Measurements from ENCODE around the gene NMNAT2. TPM values are rescaled to one million over a fixed set of nuclear protein-coding genes. Genes with fewer than 3 reads are reported as not detected.
A peak's percentile ranks its signal among the peaks of the same experiment; 100 is the strongest.
"Not testable (repeated sequence)": the region's sequence is repeated elsewhere in the genome, so short reads cannot be mapped to it uniquely, and the experiment has no call there.

The NMNAT2 gene
- total RNA-seq, 4 donors from 2014 or later, result 1.7 to 2.8 (median 2.4) TPM

DNA sequence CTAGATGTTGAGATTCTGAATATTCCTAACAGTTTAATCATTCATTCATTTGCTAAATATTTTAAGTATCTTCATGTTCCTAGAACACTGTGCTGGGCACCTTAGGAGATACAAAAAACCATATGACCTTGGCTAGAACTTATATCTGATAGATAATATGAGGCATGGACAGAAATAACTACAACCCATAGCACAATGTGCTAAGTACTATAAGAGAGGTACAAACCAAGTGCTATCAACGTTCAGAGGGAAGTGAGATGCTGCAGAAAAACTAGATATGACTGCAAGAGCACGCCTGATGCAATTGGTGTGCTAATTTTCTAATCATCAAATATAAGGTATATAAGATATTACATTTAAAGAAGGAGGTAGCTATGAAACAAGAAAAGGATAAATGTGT, 10.7 kb downstream of the NMNAT2 start:
- whole genome bisulfite sequencing, result 80% methylated on average over 2 of the region's 2 CpGs
- DNase-seq (ENCODE audit: extremely low spot score), result no peak
- H3K9me3 ChIP-seq, result no peaks in the 10 kb centered on the region
- no peak overlapping the region for H3K4me3 ChIP-seq
- no peaks in the 10 kb centered on the region for H3K4me1 ChIP-seq
- TF ChIP-seq CTCF (IDR thresholded peaks at IDR 0.05), result no peak
- TF ChIP-seq EP300 (IDR thresholded peaks at IDR 0.05), result no peak
- no peak for TF ChIP-seq POLR2AphosphoS5 (IDR thresholded peaks at IDR 0.05)
- no peak for TF ChIP-seq POLR2A (IDR thresholded peaks at IDR 0.05; ENCODE audit: low read depth)
- H3K36me3 ChIP-seq, result no peaks in the 10 kb centered on the region
- no peak overlapping the region for H3K27ac ChIP-seq (replicated peaks in 1 of 4)
- intact Hi-C loops (cut with DNase I), result no loop called here
- H3K27me3 ChIP-seq, result no peaks in the 10 kb centered on the region

- H3K27me3 ChIP-seq, result no peaks in the 10 kb centered on the region
- no peaks in the 10 kb centered on the region for H3K4me1 ChIP-seq
- no peak overlapping the region for H3K4me3 ChIP-seq
- H3K36me3 ChIP-seq, result no peaks in the 10 kb centered on the region
- H3K27ac ChIP-seq (replicated peaks in 1 of 4), result no peak overlapping the region
- intact Hi-C loops (cut with DNase I), result no loop called here
- H3K9me3 ChIP-seq, result no peaks in the 10 kb centered on the region
- no peak for DNase-seq (ENCODE audit: extremely low spot score)
- WGBS, result 85% methylated on average over 2 of the region's 2 CpGs
- no peak for TF ChIP-seq CTCF (IDR thresholded peaks at IDR 0.05)
- TF ChIP-seq POLR2A (IDR thresholded peaks at IDR 0.05; ENCODE audit: low read depth), result no peak
- TF ChIP-seq EP300 (IDR thresholded peaks at IDR 0.05), result no peak
- TF ChIP-seq POLR2AphosphoS5 (IDR thresholded peaks at IDR 0.05), result no peak
Observed at GRCh38 chr1:183404476-183404875, 13.7 kb downstream of the NMNAT2 start.

GRCh38 chr1:183403498-183403897, 14.7 kb downstream of the NMNAT2 start:
- no peak overlapping the region for H3K27ac ChIP-seq (replicated peaks in 1 of 4)
- no peaks in the 10 kb centered on the region for H3K36me3 ChIP-seq
- DNase-seq (ENCODE audit: extremely low spot score), result no peak
- TF ChIP-seq CTCF (IDR thresholded peaks at IDR 0.05), result no peak
- TF ChIP-seq POLR2A (IDR thresholded peaks at IDR 0.05; ENCODE audit: low read depth), result no peak
- TF ChIP-seq POLR2AphosphoS5 (IDR thresholded peaks at IDR 0.05), result no peak
- TF ChIP-seq EP300 (IDR thresholded peaks at IDR 0.05), result no peak
- intact Hi-C loops (cut with DNase I), result no loop called here
- no peaks in the 10 kb centered on the region for H3K4me1 ChIP-seq
- H3K27me3 ChIP-seq, result no peaks in the 10 kb centered on the region
- H3K4me3 ChIP-seq, result no peak overlapping the region
- H3K9me3 ChIP-seq, result no peaks in the 10 kb centered on the region
- WGBS, result 67% methylated on average over 3 of the region's 3 CpGs

- H3K4me1 ChIP-seq; H3K27me3 ChIP-seq; H3K27ac ChIP-seq (replicated peaks in 1 of 4); H3K9me3 ChIP-seq; intact Hi-C loops (cut with DNase I); H3K4me3 ChIP-seq; DNase-seq (ENCODE audit: extremely low spot score); H3K36me3 ChIP-seq: not testable (repeated sequence)
- 67% methylated on average over 1 of the region's 1 CpG for WGBS
Observed at GRCh38 chr1:183401565-183401964, 16.6 kb downstream of the NMNAT2 start.

DNA sequence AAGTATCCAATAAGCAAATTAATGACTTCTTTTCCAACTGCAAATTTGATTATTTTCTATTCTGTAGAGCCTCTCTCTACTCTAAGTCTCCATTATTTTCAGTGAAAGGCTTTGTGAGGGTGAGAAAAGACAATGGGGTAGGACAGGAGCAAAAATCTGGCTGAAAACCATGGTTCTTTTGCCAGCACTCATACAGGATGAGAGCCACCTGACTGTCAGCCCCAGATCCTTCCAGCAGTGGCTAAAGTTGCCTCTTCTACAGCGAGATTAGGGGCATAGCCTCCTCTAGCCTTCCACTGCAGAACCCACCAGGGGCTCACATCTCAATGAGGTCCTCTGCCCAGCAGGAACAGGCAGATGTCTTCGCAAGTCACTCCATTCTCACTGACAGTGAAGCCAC, 23.7 kb downstream of the NMNAT2 start:
- 80% methylated on average over 2 of the region's 2 CpGs for WGBS
- Histone ChIP-seq H3K27ac (replicated peaks in 1 of 4) (no peak overlapping the region), H3K9me3 (no peaks in the 10 kb centered on the region), H3K4me3 (no peak overlapping the region), H3K36me3 (no peaks in the 10 kb centered on the region), H3K4me1 (peaks cover 0 to 3% (median 0%) of the 10 kb centered on the region in 4 donors), H3K27me3 (no peaks in the 10 kb centered on the region)
- intact Hi-C loops (cut with DNase I), result no loop called here
- DNase-seq (ENCODE audit: extremely low spot score), result peak; percentile 72
- TF ChIP-seq CTCF (IDR thresholded peaks at IDR 0.05) (no peak), EP300 (IDR thresholded peaks at IDR 0.05) (no peak), POLR2AphosphoS5 (IDR thresholded peaks at IDR 0.05) (no peak), POLR2A (IDR thresholded peaks at IDR 0.05; ENCODE audit: low read depth) (no peak)
